ENCODE results near the gene PDCL2. TPM values are rescaled to one million over a fixed set of nuclear protein-coding genes. Genes with fewer than 3 reads are reported as not detected.
"Not testable (repeated sequence)": the region's sequence is repeated elsewhere in the genome, so short reads cannot be mapped to it uniquely, and the experiment has no call there.

PDCL2 gene
- total and polyA plus RNA-seq, 5 experiments from 2014 or later: not detected

DNA sequence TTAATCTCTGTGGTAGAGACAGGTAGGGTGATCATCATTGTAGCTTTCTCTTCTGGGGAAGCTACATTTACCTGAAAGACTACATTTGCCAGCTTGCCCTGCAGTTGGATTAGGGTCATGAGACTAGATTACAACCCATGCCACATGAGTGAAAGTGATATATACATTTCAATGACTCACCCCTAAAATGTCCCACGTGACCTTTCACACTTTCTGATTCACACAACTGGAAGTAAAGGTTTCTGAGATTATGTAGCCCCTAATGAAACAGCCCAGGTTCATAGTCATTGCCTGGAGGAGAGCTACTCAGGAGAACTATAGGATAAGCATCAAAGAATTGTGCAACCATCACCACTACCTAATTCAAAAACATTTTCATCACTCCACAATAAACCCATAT is 17.8 kb downstream of the PDCL2 start:
- Mint-ChIP-seq H3K4me1 (no peaks in the 10 kb centered on the region), H3K36me3 (peaks cover 0 to 29% (median 22%) of the 10 kb centered on the region in 3 donors), H3K4me3 (no peak overlapping the region), H3K9me3 (peaks cover 11 to 42% (median 26%) of the 10 kb centered on the region in 9 donors), H3K27me3 (peaks cover 0 to 11% (median 6%) of the 10 kb centered on the region in 5 donors), H3K27ac (no peak overlapping the region)
- DNase-seq: no peak
- POLR2A ChIA-PET: no interaction called here
- ATAC-seq: no peak

DNA sequence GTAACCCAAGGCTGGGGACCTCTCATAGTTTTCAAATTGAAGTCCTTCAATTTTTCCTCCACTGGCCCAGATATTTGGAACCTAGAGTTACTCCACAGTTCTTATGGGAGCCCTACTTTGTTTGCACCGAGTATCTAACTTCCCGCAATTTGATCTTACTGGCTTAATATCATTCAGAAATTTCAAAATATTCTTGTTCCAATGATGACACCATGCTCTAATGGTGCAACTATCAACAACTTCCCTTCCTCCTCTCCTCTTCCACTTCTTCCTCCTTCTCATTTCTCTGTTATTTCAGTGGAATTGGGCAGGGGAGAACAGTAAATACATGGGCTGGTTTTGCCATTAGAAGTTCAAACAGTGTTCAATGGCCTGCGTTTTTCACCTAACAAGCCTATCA is 20.2 kb downstream of the PDCL2 start:
- Mint-ChIP-seq H3K4me1 (no peaks in the 10 kb centered on the region), H3K4me3 (no peak overlapping the region), H3K36me3 (peaks cover 0 to 22% (median 18%) of the 10 kb centered on the region in 3 donors), H3K27me3 (peaks cover 0 to 9% (median 6%) of the 10 kb centered on the region in 5 donors), H3K9me3 (peaks cover 9 to 28% (median 22%) of the 10 kb centered on the region in 9 donors), H3K27ac (peak overlapping the region in 1 of 10 donors; percentile 41)
- POLR2A ChIA-PET: no interaction called here
- ATAC-seq: no peak
- DNase-seq: no peak

DNA sequence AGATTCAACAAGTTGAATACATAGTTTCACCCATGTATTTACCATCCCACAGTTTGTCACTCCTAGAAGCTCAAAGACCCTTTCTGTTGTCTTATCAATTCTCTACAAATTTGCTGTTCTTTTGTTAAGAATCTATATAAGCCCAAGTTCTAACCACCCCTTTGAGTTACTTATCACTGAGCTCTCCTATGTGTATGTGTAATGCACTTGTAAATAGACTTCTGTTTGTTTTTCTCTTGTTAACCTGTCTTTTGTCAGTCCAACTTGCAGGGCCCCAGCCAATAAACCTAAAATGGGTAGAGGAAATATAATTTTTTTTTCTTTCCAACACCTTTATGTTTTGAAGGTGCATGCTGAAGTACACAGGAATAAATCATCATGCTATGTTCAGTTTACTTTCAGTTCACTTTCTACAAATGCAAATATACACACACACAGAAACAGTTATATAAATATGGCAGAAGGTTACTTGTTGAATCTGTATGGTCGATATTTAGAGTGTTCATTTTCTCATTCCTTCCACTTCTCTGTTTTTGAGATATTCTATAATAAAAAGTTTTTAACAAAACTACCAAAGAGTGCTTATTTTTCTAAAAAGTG is 23.0 kb downstream of the PDCL2 start:
- Mint-ChIP-seq H3K36me3 (peaks cover 0 to under 1% (median 0%) of the 10 kb centered on the region in 3 donors), H3K9me3 (peaks cover 0 to under 1% (median 0%) of the 10 kb centered on the region in 9 donors), H3K27ac (no peak overlapping the region), H3K4me3 (no peak overlapping the region), H3K27me3 (peaks cover 0 to 9% (median 6%) of the 10 kb centered on the region in 5 donors), H3K4me1 (no peaks in the 10 kb centered on the region)
- DNase-seq: no peak
- POLR2A ChIA-PET: no interaction called here
- ATAC-seq: no peak

DNA sequence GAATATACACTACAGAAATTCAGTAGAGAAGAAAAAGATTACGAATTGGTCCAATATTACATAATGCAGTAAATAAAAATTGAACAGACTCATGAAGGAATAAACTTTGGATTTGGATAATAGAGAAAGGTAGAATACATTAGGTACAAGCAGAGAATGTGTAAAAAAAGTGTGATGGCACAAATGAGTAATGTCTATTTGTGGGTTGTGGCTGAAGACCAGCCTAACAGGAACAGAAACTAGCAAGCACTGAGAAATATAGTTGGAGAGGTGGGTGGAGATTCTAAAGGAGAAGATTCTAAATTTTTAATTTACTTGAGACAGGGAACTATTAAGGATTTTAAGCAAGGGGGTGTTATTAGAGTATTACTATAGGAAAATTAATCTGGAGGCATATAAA is 30.2 kb downstream of the PDCL2 start:
- POLR2A ChIA-PET: no interaction called here
- H3K4me1 Mint-ChIP-seq: peaks cover 0 to 10% (median 0%) of the 10 kb centered on the region in 4 donors
- no peak overlapping the region for H3K4me3 Mint-ChIP-seq
- peaks cover 0 to 9% (median 7%) of the 10 kb centered on the region in 5 donors for H3K27me3 Mint-ChIP-seq
- H3K27ac Mint-ChIP-seq: no peak overlapping the region
- H3K36me3 Mint-ChIP-seq: no peaks in the 10 kb centered on the region
- ATAC-seq (no peak), DNase-seq (no peak)
- no peaks in the 10 kb centered on the region for H3K9me3 Mint-ChIP-seq

DNA sequence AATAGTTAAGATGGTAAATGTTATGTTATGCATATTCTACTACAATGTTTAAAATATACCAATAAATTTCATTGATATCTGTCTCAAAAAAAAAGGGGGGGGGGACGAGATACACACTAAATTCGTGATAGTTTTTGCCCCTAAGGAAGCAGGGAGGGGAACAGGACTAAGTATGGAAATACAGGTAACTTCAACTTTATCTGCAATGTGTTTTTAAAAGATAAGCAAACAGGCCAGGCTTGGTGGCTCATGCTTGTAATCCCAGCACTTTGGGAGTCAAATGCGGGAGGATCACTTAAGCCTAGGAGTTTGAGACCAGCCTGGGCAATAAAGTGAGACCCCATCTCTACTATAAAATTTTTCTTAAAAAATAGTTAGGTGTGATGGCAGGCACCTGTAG is 31.9 kb downstream of the PDCL2 start:
- Mint-ChIP-seq H3K9me3 (no peaks in the 10 kb centered on the region), H3K27me3 (peaks cover 0 to 10% (median 7%) of the 10 kb centered on the region in 5 donors), H3K4me3 (no peak overlapping the region), H3K27ac (no peak overlapping the region), H3K4me1 (peaks cover 0 to 10% (median 0%) of the 10 kb centered on the region in 4 donors), H3K36me3 (no peaks in the 10 kb centered on the region)
- POLR2A ChIA-PET: no interaction called here
- no peak for DNase-seq
- no peak for ATAC-seq

DNA sequence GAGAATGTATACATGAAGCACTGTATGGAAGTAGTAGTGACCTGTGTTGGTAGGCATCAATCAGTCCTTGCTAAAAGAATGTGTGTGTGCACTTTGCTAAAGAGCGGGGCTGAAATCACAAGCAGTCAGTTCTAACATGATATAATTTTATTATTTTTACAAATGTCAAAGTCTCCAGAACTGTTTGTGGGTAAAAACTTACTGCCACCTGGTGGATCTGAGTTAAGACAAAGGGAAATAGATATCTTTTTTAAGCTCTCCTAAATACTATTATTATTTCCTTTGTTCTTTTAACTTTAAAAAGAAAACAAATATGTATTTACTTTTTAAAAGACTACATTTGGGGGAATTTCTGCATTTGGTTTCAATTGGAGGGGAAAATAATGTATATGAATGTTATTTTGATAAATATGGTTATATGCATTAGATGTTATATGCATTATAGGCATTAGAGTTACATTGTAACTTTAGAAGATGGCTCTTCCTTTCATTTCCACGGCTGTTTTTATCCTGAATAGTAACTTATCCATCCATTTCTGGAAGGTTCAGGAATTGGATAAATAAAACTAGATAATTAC is 37.5 kb downstream of the PDCL2 start:
- ATAC-seq (peak; percentile 40 to 52), DNase-seq (peak in 4 of 10 donors; percentile 7 to 54 (median 44))
- H3K9me3 Mint-ChIP-seq: no peaks in the 10 kb centered on the region

DNA sequence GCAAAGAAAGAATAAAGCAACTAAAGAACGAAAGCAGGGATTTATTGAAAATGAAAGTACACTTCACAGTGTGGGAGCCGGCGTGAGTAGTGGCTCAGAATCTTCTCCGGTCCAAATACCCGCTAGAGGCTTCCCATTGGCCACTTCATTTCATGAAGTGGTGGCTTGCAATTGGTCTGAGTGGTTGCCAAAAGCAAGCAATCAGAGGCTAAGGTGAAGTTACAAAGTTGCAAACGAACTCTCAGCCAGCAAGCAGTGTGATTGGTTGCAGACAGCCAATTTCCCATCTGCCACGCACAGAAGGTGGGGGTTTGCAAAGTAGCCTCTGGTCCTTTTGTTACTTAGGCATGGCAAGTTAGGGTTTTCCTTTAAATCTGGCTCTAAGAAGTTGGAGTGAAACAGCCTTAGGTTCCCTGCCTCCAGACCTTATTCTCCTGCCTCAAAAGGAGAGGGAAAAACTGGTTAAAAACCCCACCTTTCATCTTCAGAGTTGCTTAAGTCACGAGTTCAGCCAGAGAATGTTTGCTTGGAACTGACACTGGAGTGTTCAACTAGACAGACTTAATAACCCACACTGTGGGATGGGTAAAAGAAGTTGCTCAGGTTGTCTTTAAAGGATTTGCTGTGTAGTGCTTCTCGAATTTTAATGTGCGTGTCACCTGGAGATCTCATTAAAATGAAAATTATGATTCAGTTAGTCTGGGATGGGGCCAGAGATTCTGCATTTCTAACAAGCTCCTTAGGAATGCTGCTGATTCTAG is 38.4 kb downstream of the PDCL2 start:
- Mint-ChIP-seq H3K36me3 (no peaks in the 10 kb centered on the region), H3K4me1 (peaks cover 0 to 5% (median 5%) of the 10 kb centered on the region in 4 donors), H3K27me3 (peaks cover 0 to 14% (median 7%) of the 10 kb centered on the region in 5 donors), H3K9me3 (no peaks in the 10 kb centered on the region), H3K4me3 (peak overlapping the region in 5 of 10 donors; percentile 20 to 56 (median 43)), H3K27ac (peak overlapping the region in 3 of 10 donors; percentile 13 to 78 (median 32))
- no peak for DNase-seq
- POLR2A ChIA-PET: no interaction called here
- ATAC-seq: peak; percentile 20 to 46

More for the DNA sequence above, 37.5 kb downstream of the PDCL2 start:
- H3K36me3 Mint-ChIP-seq: no peaks in the 10 kb centered on the region
- H3K27me3 Mint-ChIP-seq: peaks cover 0 to 14% (median 7%) of the 10 kb centered on the region in 5 donors
- no peak overlapping the region for H3K27ac Mint-ChIP-seq
- H3K4me1 Mint-ChIP-seq: peaks cover 0 to 5% (median 4%) of the 10 kb centered on the region in 4 donors
- H3K4me3 Mint-ChIP-seq: no peak overlapping the region
- POLR2A ChIA-PET: no interaction called here

DNA sequence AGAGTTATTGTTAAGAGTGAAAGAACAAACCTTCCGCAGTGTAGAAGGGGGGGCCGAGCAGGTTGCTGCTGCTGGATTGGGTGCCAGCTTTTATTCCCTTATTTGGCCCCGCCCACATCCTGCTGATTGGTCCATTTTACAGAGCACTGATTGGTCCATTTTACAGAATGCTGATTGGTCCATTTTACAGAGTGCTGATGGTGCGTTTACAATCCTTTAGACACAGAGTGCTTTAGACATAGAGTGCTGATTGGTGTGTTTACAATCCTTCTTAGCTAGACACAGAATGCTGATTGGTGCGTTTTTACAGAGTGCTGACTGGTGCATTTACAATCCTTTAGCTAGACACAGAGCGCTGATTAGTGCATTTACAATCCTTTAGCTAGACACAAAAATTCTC is 40.1 kb downstream of the PDCL2 start:
- H3K36me3 Mint-ChIP-seq, H3K9me3 Mint-ChIP-seq, DNase-seq, H3K27me3 Mint-ChIP-seq, H3K4me3 Mint-ChIP-seq: not testable (repeated sequence)
- Mint-ChIP-seq H3K4me1 (peaks cover 7 to 18% (median 13%) of the 10 kb centered on the region in 4 donors), H3K27ac (peak overlapping the region in 1 of 10 donors; percentile 80)
- peak in 1 of 2 donors; percentile 35 for ATAC-seq
- POLR2A ChIA-PET: interaction anchor here (0.7 kb wide), 1 partner anchor 12 kb away, joined by 3 read pairs; no protein-coding TSS in a partner anchor

DNA sequence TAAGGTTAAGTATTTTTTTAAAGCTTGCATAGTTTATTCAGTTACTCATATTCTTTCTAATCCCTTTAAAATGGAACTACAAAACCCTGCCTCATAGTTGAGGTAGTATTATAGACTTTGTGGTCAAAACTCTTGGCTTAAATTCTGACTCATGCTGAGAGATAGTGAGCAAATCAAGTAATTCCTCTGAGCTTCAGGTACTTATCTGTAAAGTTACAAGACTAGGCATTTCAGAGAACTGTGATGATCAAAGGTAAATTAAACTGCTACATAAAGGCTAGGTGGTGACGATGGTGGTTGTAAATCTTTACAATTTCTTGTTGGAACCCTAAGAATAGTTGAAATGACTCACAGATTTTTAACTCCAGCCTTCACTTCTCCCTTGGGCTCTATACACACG is 42.2 kb downstream of the PDCL2 start:
- POLR2A ChIA-PET: no interaction called here

DNA sequence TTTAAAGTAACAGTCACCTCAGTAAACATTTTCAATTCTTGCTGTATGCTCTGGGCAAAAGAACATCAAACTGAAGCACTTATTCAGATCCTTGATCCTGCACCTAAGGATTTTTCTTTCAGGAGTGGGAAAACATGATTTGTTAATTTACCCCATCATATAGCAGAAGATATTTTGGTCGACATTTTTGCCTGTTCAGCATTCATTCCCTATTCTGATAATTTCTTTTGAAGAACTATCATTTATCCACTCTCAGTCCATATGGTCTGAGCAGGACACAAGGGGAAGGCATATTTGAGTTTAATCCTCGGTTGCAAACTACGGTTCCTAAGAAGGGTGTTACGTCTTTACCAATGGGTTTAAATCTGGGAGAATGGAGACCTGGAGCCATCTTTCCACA is 44.1 kb downstream of the PDCL2 start:
- H3K27ac Mint-ChIP-seq: peak overlapping the region; percentile 32 to 95 (median 91)
- H3K4me3 Mint-ChIP-seq: peak overlapping the region; percentile 84 to 96 (median 93)
- POLR2A ChIA-PET: no interaction called here
- H3K4me1 Mint-ChIP-seq: peaks cover 11 to 40% (median 33%) of the 10 kb centered on the region in 4 donors
- no peaks in the 10 kb centered on the region for H3K9me3 Mint-ChIP-seq
- H3K27me3 Mint-ChIP-seq: peaks cover 0 to 3% (median 0%) of the 10 kb centered on the region in 5 donors
- no peak for ATAC-seq
- no peak for DNase-seq
- H3K36me3 Mint-ChIP-seq: no peaks in the 10 kb centered on the region

More for the DNA sequence above, 42.2 kb downstream of the PDCL2 start:
- no peak for ATAC-seq
- peaks cover 0 to 3% (median 0%) of the 10 kb centered on the region in 5 donors for H3K27me3 Mint-ChIP-seq
- H3K27ac Mint-ChIP-seq: peak overlapping the region in 2 of 10 donors; percentile 58 to 63
- no peak for DNase-seq
- peaks cover 7 to 23% (median 18%) of the 10 kb centered on the region in 4 donors for H3K4me1 Mint-ChIP-seq
- H3K36me3 Mint-ChIP-seq: no peaks in the 10 kb centered on the region
- no peaks in the 10 kb centered on the region for H3K9me3 Mint-ChIP-seq
- no peak overlapping the region for H3K4me3 Mint-ChIP-seq

DNA sequence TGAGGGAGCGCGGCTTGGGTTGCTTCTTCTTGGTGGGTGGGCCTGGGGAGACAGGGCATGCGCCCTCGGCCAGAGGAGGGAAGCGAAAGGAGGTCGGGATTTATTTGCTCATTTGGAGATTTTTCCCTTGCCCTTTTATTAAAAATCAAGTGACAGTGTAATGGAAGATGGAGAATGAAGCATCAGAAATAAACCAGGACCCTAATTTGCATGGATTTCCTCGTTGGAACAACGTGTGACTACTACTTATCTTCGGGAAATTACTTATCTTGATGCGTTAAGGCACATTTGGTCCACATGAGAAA is 44.6 kb downstream of the PDCL2 start:
- Mint-ChIP-seq H3K4me1 (peaks cover 11 to 44% (median 37%) of the 10 kb centered on the region in 4 donors), H3K9me3 (no peaks in the 10 kb centered on the region), H3K4me3 (peak overlapping the region; percentile 84 to 96 (median 93)), H3K36me3 (no peaks in the 10 kb centered on the region), H3K27me3 (peaks cover 0 to 3% (median 0%) of the 10 kb centered on the region in 5 donors), H3K27ac (peak overlapping the region; percentile 86 to 95 (median 91))
- POLR2A ChIA-PET: interaction anchor here (2.6 kb wide), 1 partner anchor 152 kb away, joined by 16 read pairs; the partner anchor contains the start of gene TMEM165
- DNase-seq (peak in 1 of 10 donors; percentile 12), ATAC-seq (no peak)

DNA sequence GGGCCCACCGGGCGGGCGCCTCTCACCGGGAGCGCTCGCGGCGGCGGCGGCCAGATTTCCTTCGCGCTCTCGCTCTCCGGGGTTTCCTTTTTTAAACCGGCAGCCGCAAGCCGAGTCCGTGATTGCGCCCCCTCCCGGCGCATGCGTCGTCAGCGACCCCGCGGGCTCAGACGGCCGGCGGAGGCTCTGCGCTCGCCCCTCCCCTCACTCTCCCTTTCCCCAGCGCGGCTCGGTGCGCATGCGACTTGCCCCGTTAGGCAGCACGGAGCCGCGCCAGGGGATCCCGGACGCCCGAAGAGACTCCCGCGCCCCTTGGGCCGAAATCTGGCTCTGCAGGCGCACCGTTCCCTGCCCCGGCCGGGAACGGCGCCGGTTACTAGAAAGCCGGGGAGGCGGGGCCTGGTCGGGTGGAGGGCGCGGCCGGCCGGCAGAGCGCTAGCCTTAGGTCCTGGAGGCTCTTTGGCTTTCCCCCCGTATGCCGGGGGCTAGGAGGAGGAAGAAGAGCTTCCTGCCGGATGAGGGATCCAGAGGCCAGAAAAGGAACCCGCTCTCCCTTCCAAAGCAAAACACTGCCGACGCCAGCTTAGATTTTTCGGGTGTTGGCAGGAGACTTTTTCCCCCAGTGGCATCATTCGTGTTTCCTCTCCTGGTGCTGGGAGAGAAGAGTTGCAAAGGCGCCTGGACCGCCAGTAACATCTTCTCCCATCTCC is 45.1 kb downstream of the PDCL2 start, which contains the start of gene CLOCK:
Gene CLOCK, minus strand, starts transcription at position 154 of the 710 bp plus-strand sequence. CDS start 64,124 bp downstream, outside the sequence.
- H3K27ac Mint-ChIP-seq: peak within 1 kb of the TSS; percentile 89 to 97 (median 92)
- H3K4me3 Mint-ChIP-seq: peak within 1 kb of the TSS; percentile 84 to 96 (median 93)
- ATAC-seq (peak; percentile 72 to 73), DNase-seq (peak; percentile 73 to 91 (median 82))
- no peaks in the 10 kb centered on the region for H3K9me3 Mint-ChIP-seq
- no peaks in the 10 kb centered on the region for H3K36me3 Mint-ChIP-seq
- POLR2A ChIA-PET: interaction anchor here (0.8 to 2.6 kb wide), 6 partner anchors 37 to 200 kb away, joined by 4 to 16 read pairs (median 6); partner anchors contain the start of genes SRD5A3 and TMEM165
- H3K4me1 Mint-ChIP-seq: peaks cover 11 to 46% (median 39%) of the 10 kb centered on the region in 4 donors
- H3K27me3 Mint-ChIP-seq: peaks cover 0 to 3% (median 0%) of the 10 kb centered on the region in 5 donors

Data from naive thymus-derived CD8-positive, alpha-beta T cell (primary cell).